BLaER1 (cell line): ENCODE results near the gene GAPVD1.

ENCODE experiments used
- H3K27ac ChIP-seq: shearing (Covaris generic); formaldehyde crosslinking; 2 replicates; pipeline ENCODE4 v1.8.1; 2022
- H3K27me3 ChIP-seq: shearing (Covaris generic); formaldehyde crosslinking; 2 replicates; pipeline ENCODE4 v1.8.1; 2022
- H3K36me3 ChIP-seq: shearing (Covaris generic); formaldehyde crosslinking; 2 replicates; pipeline ENCODE4 v1.8.1; 2022
- H3K4me1 ChIP-seq: shearing (Covaris generic); formaldehyde crosslinking; 2 replicates; pipeline ENCODE4 v1.8.1; 2022
- H3K4me2 ChIP-seq: shearing (Covaris generic); formaldehyde crosslinking; 2 replicates; pipeline ENCODE4 v1.8.1; 2022
- H3K4me3 ChIP-seq: shearing (Covaris generic); formaldehyde crosslinking; 2 replicates; pipeline ENCODE4 v1.8.1; 2022
- H3K9ac ChIP-seq: shearing (Covaris generic); formaldehyde crosslinking; 2 replicates; pipeline ENCODE4 v1.8.1; 2022
- H3K9me3 ChIP-seq: shearing (Covaris generic); formaldehyde crosslinking; 2 replicates; pipeline ENCODE4 v1.8.1; 2022
- H4K20me1 ChIP-seq: shearing (Covaris generic); formaldehyde crosslinking; 2 replicates; pipeline ENCODE4 v1.8.1; 2022
- Cebpa-rat ChIP-seq: shearing (Covaris generic); IDR thresholded peaks from 2 replicates; pipeline ENCODE4 v1.8.1; 2022

Gene GAPVD1

GRCh38 chr9:125378778-125379177 is 117.2 kb downstream of the GAPVD1 start:
- Histone ChIP-seq H3K4me2 (no peak overlapping the region), H3K27ac (no peak overlapping the region), H3K4me1 (peaks cover 6% of the 10 kb centered on the region), H4K20me1 (no peaks in the 10 kb centered on the region), H3K9me3 (no peaks in the 10 kb centered on the region), H3K27me3 (no peaks in the 10 kb centered on the region), H3K36me3 (no peaks in the 10 kb centered on the region), H3K4me3 (no peak overlapping the region), H3K9ac (no peak overlapping the region)
- no peak for TF ChIP-seq Cebpa-rat

DNA sequence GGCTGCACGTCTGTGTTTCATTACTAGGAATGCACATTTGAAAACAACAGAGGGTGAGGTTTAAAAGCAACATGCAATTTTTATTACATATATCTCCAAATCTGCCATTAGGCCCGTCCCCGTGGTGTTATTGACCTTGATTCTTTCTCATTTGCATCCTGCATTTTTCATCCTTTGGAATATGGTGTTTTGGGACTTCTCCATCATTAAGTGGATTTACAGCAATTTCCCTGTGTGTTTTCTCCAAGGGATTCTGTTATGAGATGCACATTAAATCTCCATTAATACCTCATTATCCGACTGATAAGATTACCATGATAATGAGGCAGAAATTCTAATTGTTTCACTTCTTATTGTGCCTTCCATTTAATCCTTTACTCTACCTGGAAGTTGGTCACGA is 117.6 kb downstream of the GAPVD1 start:
- no peak for TF ChIP-seq Cebpa-rat
- H3K36me3 ChIP-seq = no peaks in the 10 kb centered on the region
- no peaks in the 10 kb centered on the region for H3K27me3 ChIP-seq
- no peak overlapping the region for H3K4me3 ChIP-seq
- H3K4me1 ChIP-seq = peaks cover 4% of the 10 kb centered on the region
- no peak overlapping the region for H3K27ac ChIP-seq
- H3K4me2 ChIP-seq = no peak overlapping the region
- H3K9me3 ChIP-seq = no peaks in the 10 kb centered on the region
- no peak overlapping the region for H3K9ac ChIP-seq
- H4K20me1 ChIP-seq = no peaks in the 10 kb centered on the region

- no peak overlapping the region for H3K9ac ChIP-seq
- no peak overlapping the region for H3K4me3 ChIP-seq
- H3K4me2 ChIP-seq = no peak overlapping the region
- no peaks in the 10 kb centered on the region for H3K4me1 ChIP-seq
- H3K36me3 ChIP-seq = no peaks in the 10 kb centered on the region
- no peaks in the 10 kb centered on the region for H4K20me1 ChIP-seq
- H3K27ac ChIP-seq = no peak overlapping the region
- no peaks in the 10 kb centered on the region for H3K9me3 ChIP-seq
- no peaks in the 10 kb centered on the region for H3K27me3 ChIP-seq
- no peak for TF ChIP-seq Cebpa-rat
Observed at GRCh38 chr9:125380406-125380805, 118.8 kb downstream of the GAPVD1 start.

GRCh38 chr9:125387861-125388524 is 126.4 kb downstream of the GAPVD1 start:
- Histone ChIP-seq H3K9me3 (no peaks in the 10 kb centered on the region), H4K20me1 (no peaks in the 10 kb centered on the region), H3K4me3 (no peak overlapping the region), H3K36me3 (no peaks in the 10 kb centered on the region), H3K9ac (no peak overlapping the region), H3K4me1 (no peaks in the 10 kb centered on the region), H3K27ac (no peak overlapping the region), H3K4me2 (no peak overlapping the region), H3K27me3 (no peaks in the 10 kb centered on the region)
- TF ChIP-seq Cebpa-rat = no peak

DNA sequence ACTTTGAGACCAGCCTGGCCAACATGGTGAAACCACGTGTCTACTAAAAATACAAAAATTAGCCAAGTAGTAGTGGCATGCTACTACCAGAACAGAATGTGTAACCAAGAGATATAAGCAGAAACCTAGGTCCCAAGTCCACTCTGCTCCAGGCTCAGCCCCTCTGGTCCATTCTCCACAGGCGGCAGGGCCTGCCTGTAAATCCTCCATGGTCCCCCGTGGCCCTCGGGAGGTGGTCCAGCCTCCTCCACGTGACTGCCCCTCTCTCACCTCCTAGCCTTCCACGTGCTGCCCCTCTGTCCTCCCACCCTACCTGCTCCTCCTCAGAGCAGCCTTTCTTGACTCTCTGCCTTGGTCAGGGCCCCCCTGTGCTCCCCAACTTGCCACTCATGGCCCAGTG is 127.4 kb downstream of the GAPVD1 start:
- Histone ChIP-seq H3K27me3 (no peaks in the 10 kb centered on the region), H3K4me3 (no peak overlapping the region), H3K9ac (no peak overlapping the region), H4K20me1 (no peaks in the 10 kb centered on the region), H3K27ac (no peak overlapping the region), H3K4me2 (no peak overlapping the region), H3K9me3 (no peaks in the 10 kb centered on the region), H3K36me3 (no peaks in the 10 kb centered on the region), H3K4me1 (no peaks in the 10 kb centered on the region)
- TF ChIP-seq Cebpa-rat = no peak

DNA sequence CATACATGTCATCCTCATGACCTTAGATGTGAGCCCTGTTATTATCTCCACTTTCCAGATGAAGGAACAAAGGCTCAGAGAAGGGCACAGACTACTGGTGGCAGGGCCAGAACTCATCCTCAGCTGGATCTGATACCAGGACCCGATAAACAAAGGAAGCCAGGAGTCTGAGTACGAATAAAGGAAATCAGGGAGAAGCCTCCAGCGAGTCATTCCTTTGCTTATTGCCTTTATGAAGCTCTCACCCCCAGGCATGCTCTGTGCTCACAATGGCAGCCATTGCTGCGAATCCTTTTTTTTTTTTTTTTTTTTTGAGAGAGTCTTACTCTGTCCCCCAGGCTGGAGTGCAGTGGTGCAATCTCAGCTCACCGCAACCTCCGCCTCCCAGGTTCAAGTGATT is 130.1 kb downstream of the GAPVD1 start:
- Histone ChIP-seq H3K36me3 (no peaks in the 10 kb centered on the region), H3K9me3 (no peaks in the 10 kb centered on the region), H3K9ac (no peak overlapping the region), H3K4me3 (no peak overlapping the region), H3K4me2 (no peak overlapping the region), H3K4me1 (no peaks in the 10 kb centered on the region; the same call in 1 of the 2 replicates), H3K27me3 (no peaks in the 10 kb centered on the region), H3K27ac (no peak overlapping the region), H4K20me1 (no peaks in the 10 kb centered on the region)
- TF ChIP-seq Cebpa-rat = no peak

DNA sequence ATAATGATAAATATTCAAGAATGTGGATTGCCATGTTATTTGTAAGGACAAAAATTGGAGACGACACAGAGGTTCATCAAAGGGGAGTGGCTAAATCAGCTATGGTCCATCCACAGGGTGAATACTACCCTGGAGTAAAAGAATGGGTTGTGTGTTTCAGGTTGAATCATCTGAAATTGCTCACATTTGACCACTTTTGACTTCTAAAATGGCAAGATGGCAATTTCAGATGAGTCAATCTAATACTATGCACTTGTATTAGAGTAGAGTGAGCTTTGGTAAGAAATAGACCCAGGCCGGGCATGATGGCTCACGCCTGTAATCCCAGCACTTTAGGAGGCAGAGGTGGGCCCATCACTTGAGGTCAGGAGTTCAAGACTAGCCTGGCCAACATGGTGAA is 131.8 kb downstream of the GAPVD1 start:
- no peaks in the 10 kb centered on the region for H3K27me3 ChIP-seq
- no peaks in the 10 kb centered on the region for H3K36me3 ChIP-seq
- H3K4me2 ChIP-seq = no peak overlapping the region
- H3K9ac ChIP-seq = no peak overlapping the region
- H4K20me1 ChIP-seq = no peaks in the 10 kb centered on the region
- no peak overlapping the region for H3K4me3 ChIP-seq
- TF ChIP-seq Cebpa-rat = no peak
- H3K27ac ChIP-seq = no peak overlapping the region
- no peaks in the 10 kb centered on the region for H3K9me3 ChIP-seq
- H3K4me1 ChIP-seq = no peaks in the 10 kb centered on the region; the same call in 1 of the 2 replicates

GRCh38 chr9:125396799-125397198 is 135.2 kb downstream of the GAPVD1 start:
- H3K9me3 ChIP-seq = no peaks in the 10 kb centered on the region
- H3K27ac ChIP-seq = no peak overlapping the region
- H3K4me3 ChIP-seq = no peak overlapping the region
- H4K20me1 ChIP-seq = no peaks in the 10 kb centered on the region
- H3K4me2 ChIP-seq = no peak overlapping the region
- no peaks in the 10 kb centered on the region for H3K27me3 ChIP-seq
- no peak for TF ChIP-seq Cebpa-rat
- H3K9ac ChIP-seq = no peak overlapping the region
- no peaks in the 10 kb centered on the region; the same call in 1 of the 2 replicates for H3K4me1 ChIP-seq
- H3K36me3 ChIP-seq = no peaks in the 10 kb centered on the region

DNA sequence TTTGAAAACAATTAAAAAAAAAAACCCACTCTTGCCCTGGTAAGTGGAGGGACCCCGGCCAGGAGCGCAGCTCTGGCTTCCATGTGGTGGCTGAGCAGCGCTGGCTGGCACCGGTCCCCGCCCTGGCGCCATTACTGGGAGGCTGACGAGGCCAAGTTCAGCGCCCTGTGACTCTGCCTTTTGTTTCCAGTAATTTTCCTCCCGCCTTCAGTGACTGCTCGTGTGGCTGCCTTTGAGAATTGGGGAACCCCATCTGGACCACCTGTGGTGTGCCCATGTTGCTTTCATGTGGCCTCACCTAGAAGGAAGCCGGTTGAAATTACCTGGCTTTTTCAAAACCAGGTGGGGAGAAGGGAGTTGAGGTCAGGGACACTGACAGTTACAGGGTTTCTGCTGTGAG is 136.1 kb downstream of the GAPVD1 start:
- Histone ChIP-seq H3K9ac (no peak overlapping the region), H4K20me1 (no peaks in the 10 kb centered on the region), H3K4me3 (no peak overlapping the region), H3K27me3 (no peaks in the 10 kb centered on the region), H3K9me3 (no peaks in the 10 kb centered on the region), H3K4me1 (no peaks in the 10 kb centered on the region; the same call in 1 of the 2 replicates), H3K4me2 (no peak overlapping the region), H3K27ac (no peak overlapping the region), H3K36me3 (no peaks in the 10 kb centered on the region)
- no peak for TF ChIP-seq Cebpa-rat

- H3K9me3 ChIP-seq = no peaks in the 10 kb centered on the region
- no peak overlapping the region for H3K4me3 ChIP-seq
- H3K9ac ChIP-seq = no peak overlapping the region
- no peaks in the 10 kb centered on the region for H3K36me3 ChIP-seq
- no peak for TF ChIP-seq Cebpa-rat
- no peaks in the 10 kb centered on the region for H3K27me3 ChIP-seq
- no peaks in the 10 kb centered on the region; the same call in 1 of the 2 replicates for H3K4me1 ChIP-seq
- no peaks in the 10 kb centered on the region for H4K20me1 ChIP-seq
- no peak overlapping the region for H3K27ac ChIP-seq
- no peak overlapping the region for H3K4me2 ChIP-seq
Observed at GRCh38 chr9:125398243-125398642, 136.6 kb downstream of the GAPVD1 start.

GRCh38 chr9:125399165-125399564 is 137.5 kb downstream of the GAPVD1 start:
- Histone ChIP-seq H3K9me3 (no peaks in the 10 kb centered on the region), H3K27me3 (no peaks in the 10 kb centered on the region), H3K4me1 (no peaks in the 10 kb centered on the region; the same call in 1 of the 2 replicates), H3K9ac (no peak overlapping the region), H3K27ac (no peak overlapping the region), H3K36me3 (no peaks in the 10 kb centered on the region), H4K20me1 (no peaks in the 10 kb centered on the region), H3K4me3 (no peak overlapping the region), H3K4me2 (no peak overlapping the region)
- no peak for TF ChIP-seq Cebpa-rat
